Activated naive CD8-positive, alpha-beta T cell treated with anti-CD3 and anti-CD28 coated beads for 36 hours (primary cell): Measurements from ENCODE around the gene DHRSX. TPM values are rescaled to one million over a fixed set of nuclear protein-coding genes. Genes with fewer than 3 reads are reported as not detected.
"Not testable (repeated sequence)": the region's sequence is repeated elsewhere in the genome, so short reads cannot be mapped to it uniquely, and the experiment has no call there.

ENCODE experiments used
- DNase-seq: peaks from one replicate; pipeline ENCODE4 v3.0.0; 2021
- H3K27ac Mint-ChIP-seq: one replicate; pipeline ENCODE4 v1.8.0; 2022; ENCODE audit warnings: mild to moderate bottlenecking, moderate library complexity, mixed read lengths
- H3K27me3 Mint-ChIP-seq: one replicate; pipeline ENCODE4 v1.8.0; 2022; ENCODE audit warnings: mild to moderate bottlenecking, mixed read lengths
- H3K36me3 Mint-ChIP-seq: one replicate; pipeline ENCODE4 v1.8.0; 2021; ENCODE audit warnings: mild to moderate bottlenecking, mixed read lengths
- H3K4me1 Mint-ChIP-seq: one replicate; pipeline ENCODE4 v1.8.0; 2021; ENCODE audit warnings: mixed read lengths
- H3K4me3 Mint-ChIP-seq: one replicate; pipeline ENCODE4 v1.8.0; 2022; ENCODE audit warnings: mild to moderate bottlenecking, moderate library complexity, mixed read lengths
- H3K9me3 Mint-ChIP-seq: one replicate; pipeline ENCODE4 v1.8.0; 2022; ENCODE audit warnings: mixed read lengths
- total RNA-seq, 2 experiments: library from RNA; stranded (reverse); gene quantifications; one replicate each; pipeline ENCODE4 v1.2.3, GENCODE V29; 2021

The DHRSX gene
- total RNA-seq, 2 experiments from 2014 or later: 18.2 to 19.7 TPM

DNA sequence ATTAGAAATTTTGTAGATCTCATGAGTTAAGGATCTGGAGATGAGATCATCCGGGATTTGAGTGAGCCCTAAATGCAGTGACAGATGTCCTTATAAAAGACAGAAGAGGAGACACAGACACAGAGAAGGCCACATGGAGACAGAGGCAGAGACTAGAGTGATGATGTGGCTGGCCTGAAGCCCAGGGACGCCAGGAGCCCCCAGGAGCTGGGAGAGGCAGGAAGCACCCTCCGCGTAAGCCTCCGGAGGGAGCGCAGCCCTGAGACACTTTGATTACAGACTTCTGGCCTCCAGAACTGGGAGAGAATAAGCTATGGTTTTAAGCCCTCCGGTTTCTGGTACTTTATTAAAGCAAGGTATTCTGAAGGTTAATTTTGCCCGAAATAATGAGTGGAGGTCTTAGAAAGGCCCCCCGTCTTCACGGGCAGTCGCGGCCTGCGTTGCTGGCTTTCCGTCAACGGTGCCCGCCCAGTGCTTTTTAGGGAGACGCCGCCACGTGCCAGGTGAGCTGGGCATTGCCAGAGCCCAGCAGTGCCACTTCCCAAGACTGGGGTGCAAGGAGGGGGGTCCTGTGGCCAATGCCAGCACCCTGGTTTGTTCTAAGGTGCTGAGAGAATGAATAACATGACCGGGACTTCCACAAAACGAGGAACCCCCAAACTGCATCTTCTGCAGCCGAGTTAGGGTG is 8.1 kb downstream of the DHRSX start:
- no peak overlapping the region for H3K27ac Mint-ChIP-seq
- peaks cover 20% of the 10 kb centered on the region for H3K36me3 Mint-ChIP-seq
- H3K9me3 Mint-ChIP-seq: no peaks in the 10 kb centered on the region
- peaks cover 4% of the 10 kb centered on the region for H3K4me1 Mint-ChIP-seq
- H3K4me3 Mint-ChIP-seq: no peak overlapping the region
- DNase-seq: no peak
- no peaks in the 10 kb centered on the region for H3K27me3 Mint-ChIP-seq

DNA sequence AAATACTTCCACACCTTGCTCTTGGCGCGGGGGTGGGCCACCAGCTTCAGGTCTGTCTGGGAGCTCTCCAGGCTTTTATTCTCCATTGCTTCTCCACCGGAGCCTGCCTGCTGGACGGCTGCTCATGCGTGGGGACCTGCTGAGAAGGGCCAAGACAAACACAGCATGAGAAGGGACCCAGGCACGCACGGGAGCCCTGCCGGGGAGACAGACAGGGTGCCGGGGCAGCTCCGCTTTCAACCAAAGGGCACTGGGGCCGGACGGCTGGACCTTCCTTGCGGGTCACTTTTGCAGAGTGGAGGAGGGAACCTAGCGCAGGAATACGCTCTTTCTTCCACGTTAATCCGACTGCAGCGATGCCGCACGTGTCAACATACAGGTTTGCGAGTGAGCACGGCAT is 10.1 kb downstream of the DHRSX start:
- H3K9me3 Mint-ChIP-seq: no peaks in the 10 kb centered on the region
- no peaks in the 10 kb centered on the region for H3K4me1 Mint-ChIP-seq
- H3K27me3 Mint-ChIP-seq: no peaks in the 10 kb centered on the region
- no peak overlapping the region for H3K27ac Mint-ChIP-seq
- DNase-seq: no peak
- H3K36me3 Mint-ChIP-seq: peaks cover 20% of the 10 kb centered on the region
- no peak overlapping the region for H3K4me3 Mint-ChIP-seq

DNA sequence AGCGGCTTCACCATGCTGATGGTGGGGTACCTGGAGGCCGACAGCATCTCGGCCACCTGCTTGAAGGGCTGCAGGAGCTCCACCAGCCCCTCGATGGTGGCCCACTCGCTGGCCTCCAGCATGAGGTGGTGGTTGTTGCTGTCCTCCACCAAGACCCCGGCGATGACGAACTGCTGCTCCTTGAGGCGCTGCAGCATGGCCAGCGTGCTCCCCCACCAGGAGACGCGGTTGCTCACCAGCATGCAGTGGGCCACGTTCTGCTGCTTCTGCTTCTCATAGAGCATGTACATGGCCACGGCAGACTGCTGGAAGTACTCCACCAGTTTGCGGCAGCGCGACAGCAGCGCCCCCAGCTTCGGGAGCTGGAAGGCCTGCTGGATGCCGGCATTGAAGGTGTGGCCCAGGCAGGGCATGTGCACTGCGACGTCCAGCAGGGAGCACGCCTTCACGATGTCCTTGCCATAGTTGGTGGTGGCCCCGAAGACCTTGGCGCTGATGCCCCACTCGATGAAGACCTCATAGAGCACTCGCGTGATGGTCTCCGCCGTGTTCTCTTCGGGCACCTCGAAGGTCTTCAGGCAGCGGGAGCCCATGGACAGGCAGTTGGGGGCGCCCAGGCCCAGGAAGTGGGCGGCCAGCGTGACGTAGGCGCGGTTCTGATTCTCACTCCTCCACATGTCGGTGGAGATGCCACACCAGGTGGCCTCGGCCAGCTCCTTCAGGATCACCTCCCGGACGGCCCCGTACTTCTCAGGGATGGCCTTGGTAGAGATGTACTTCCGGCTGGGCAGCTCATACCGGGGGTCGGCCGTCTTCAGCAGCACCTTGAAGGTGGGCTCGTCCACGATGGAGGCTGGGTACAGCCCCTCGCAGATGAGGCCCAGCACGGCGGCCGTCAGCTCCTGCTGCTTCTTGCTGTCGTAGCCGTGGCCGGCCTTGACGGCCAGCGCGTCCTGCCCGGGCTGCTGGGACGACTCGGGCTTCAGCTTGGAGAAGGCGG is 11.0 kb downstream of the DHRSX start:
- DNase-seq: no peak
- Mint-ChIP-seq H3K9me3 (no peaks in the 10 kb centered on the region), H3K4me3 (no peak overlapping the region), H3K27me3 (no peaks in the 10 kb centered on the region), H3K27ac (no peak overlapping the region), H3K4me1 (no peaks in the 10 kb centered on the region), H3K36me3 (peaks cover 20% of the 10 kb centered on the region)

DNA sequence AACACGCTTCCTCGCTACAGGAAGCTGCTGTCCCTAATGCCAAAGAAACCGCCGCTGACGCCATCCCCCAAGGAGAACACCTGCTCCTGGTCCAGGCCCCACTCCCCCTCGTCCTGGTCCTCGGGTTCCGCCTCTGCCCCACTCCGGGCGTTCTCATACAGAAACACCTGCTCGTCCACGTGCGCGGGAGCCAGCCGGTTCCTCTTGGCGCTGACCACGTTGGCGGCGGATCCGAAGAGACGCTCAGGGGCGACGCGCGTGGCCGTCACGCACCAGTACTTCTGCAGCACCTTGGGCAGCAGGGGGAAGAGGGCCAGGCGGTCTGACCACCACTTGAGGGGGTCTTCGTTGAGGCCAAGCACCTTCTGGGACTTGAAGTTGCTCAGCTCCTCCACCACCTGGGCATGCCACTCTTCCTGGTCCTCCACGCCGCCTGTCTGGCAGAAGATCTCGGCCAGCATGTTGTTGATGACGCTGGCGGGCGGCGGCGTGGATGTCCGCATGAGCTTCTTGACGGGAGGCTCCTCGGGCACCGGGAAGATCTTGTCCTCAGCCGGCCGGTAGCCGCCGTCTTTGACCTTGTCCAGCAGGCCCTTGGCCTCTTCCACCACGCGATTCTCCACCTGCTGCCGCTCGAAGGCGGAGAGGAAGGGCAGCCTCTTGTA is 12.0 kb downstream of the DHRSX start:
- no peaks in the 10 kb centered on the region for H3K27me3 Mint-ChIP-seq
- peaks cover 20% of the 10 kb centered on the region for H3K36me3 Mint-ChIP-seq
- DNase-seq: no peak
- H3K4me1 Mint-ChIP-seq: no peaks in the 10 kb centered on the region
- no peaks in the 10 kb centered on the region for H3K9me3 Mint-ChIP-seq
- H3K27ac Mint-ChIP-seq: no peak overlapping the region
- H3K4me3 Mint-ChIP-seq: no peak overlapping the region

DNA sequence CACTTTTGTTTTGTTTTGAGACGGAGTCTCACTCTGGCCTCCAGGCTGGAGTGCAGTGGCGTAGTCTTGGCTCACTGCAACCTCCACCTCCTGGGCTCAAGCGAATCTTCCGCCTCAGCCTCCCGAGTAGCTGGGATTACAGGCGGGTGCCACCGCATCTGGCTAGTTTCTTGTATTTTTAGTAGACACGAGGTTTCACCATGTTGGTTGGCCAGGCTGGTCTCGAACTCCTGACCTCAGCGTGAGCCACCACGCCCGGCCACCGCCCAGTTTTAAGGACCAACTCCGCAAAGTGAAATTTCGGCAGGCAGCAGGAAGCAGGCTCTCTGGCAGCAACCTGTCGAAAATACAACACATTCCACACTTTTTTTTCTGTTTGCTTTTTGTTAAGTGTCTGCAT is 13.4 kb downstream of the DHRSX start:
- no peaks in the 10 kb centered on the region for H3K4me1 Mint-ChIP-seq
- H3K27me3 Mint-ChIP-seq: no peaks in the 10 kb centered on the region
- H3K27ac Mint-ChIP-seq: no peak overlapping the region
- peaks cover 22% of the 10 kb centered on the region for H3K36me3 Mint-ChIP-seq
- DNase-seq: no peak
- no peaks in the 10 kb centered on the region for H3K9me3 Mint-ChIP-seq
- H3K4me3 Mint-ChIP-seq: no peak overlapping the region

DNA sequence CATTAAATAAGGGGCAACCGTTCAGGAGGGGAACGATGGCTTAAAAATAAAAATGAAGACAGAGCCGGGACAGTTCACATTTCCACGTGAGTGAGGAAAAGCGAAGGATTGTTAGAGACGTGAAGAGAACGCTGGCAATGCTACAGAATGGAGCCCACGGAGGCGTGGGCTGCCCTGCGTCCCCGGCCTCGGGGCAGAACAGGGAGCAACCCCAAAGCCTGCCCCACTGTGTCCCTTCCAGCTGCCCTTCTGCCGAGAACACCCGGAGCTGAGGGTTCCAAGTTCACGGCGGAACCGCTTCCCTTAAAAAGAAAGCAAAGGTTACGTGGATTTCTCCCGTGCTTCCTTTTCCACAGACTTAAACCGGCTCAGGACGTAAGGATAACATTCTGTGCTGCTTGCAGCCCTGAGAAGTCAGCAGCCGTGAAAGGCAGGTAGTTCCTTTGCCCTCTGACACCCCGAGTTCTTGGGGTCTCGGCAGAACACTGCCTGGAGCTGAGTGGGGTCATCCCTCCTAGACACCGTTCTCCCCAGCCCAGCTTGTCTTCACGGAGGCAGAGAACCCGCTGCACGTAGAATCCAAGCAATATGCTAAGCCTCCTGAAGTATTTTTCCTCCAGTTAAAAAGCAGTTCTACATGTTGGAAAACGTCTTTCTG is 14.2 kb downstream of the DHRSX start:
- no peaks in the 10 kb centered on the region for H3K27me3 Mint-ChIP-seq
- H3K4me3 Mint-ChIP-seq: no peak overlapping the region
- no peak overlapping the region for H3K27ac Mint-ChIP-seq
- DNase-seq: no peak
- H3K9me3 Mint-ChIP-seq: no peaks in the 10 kb centered on the region
- H3K4me1 Mint-ChIP-seq: no peaks in the 10 kb centered on the region
- peaks cover 22% of the 10 kb centered on the region for H3K36me3 Mint-ChIP-seq

DNA sequence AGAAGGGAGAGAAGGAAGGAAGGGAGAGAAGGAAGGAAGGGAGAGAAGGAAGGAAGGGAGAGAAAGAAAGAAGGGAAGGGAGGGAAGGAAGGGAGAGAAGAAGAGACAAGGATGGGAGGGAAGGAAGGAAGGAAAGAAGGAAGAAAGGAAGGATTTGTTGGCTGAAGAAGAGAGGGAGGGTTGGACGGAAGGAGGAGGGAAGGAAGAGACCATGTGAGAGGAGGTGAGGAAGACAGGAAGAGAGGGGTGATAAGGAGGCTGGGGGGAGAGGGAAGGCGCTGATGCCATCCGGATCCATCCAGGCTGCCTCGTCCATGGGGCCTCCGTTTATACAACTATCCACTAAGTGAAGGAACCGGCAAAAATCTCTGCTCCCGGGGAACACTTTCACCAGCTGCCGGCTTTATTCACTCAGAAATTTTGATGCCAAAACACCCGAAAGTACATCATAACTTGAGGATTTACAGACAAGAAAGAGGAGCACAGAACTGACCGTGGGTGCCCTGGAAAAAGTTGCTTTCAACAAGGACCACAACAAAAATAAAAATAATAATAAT is 14.9 kb downstream of the DHRSX start:
- no peak for DNase-seq
- Mint-ChIP-seq H3K27me3 (no peaks in the 10 kb centered on the region), H3K9me3 (no peaks in the 10 kb centered on the region), H3K4me3 (no peak overlapping the region), H3K4me1 (no peaks in the 10 kb centered on the region), H3K27ac (no peak overlapping the region), H3K36me3 (peaks cover 18% of the 10 kb centered on the region)

DNA sequence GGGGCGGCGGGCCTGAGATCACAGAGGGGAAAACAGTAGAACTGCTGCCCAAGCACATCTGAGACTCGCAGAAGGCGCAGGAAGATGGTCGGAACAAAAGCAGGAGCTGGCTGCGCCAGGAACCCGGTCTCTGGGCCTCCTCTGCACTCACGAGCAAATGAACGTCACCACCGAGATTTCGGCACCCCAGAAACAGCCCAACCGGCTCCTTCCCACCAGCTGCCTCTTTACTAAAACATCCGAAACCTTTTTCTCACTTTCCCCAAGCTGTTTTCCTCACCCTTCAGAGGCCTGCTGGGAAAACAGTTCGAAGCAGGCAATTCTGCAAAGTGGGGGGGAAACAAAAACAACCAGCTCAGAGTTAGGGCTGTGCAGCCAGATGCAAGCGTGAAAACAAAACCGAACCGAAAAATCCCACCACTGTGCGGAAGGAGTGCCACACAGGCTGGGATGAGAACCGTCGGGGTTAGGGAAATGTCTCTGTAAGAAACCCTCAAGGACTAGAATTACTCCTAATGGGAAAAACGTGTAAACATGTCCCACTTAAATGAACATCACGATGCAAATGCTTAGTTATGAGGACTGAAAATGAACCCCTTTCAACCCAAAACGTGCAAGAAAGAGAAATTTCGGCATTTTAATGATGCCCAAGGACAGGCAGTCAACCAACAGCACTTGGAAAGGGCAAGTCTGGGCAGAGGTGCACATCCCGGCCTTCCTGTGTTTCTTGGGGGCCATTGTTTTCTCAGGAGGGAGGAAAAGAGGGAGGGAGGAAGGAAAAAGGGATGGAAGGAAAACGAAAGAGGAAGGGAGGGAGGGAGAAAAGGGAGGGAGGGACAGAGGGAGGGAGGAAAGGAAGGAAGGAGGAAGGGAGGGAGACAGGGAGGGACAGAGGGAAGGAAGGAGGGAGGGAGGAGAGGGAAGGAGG is 15.8 kb downstream of the DHRSX start:
- Mint-ChIP-seq H3K9me3 (peaks cover 3% of the 10 kb centered on the region), H3K4me3 (no peak overlapping the region), H3K27ac (no peak overlapping the region), H3K27me3 (no peaks in the 10 kb centered on the region), H3K4me1 (no peaks in the 10 kb centered on the region), H3K36me3 (peaks cover 15% of the 10 kb centered on the region)
- no peak for DNase-seq

DNA sequence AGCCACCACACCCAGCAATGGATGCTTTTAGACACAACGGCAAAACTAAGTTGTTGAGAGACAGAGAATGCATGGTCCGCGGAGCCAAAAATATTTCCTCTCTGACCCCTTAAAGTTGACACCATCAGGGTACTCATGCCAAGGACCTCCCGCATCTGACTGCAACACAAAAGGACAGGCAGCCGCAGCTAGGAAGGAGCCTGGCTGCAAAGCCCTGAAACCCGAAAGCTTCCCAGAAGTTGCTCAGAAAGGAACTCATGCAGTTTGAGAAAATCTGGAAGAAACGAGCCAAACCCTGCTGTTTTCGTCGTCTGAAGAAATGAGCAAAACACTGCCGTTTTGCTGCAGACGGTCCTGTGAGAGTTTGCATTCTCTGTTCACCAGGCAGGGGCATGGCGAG is 16.5 kb downstream of the DHRSX start:
- DNase-seq: no peak
- Mint-ChIP-seq H3K9me3 (peaks cover 6% of the 10 kb centered on the region), H3K27me3 (no peaks in the 10 kb centered on the region), H3K27ac (no peak overlapping the region), H3K4me1 (no peaks in the 10 kb centered on the region), H3K36me3 (peaks cover 19% of the 10 kb centered on the region), H3K4me3 (no peak overlapping the region)

DNA sequence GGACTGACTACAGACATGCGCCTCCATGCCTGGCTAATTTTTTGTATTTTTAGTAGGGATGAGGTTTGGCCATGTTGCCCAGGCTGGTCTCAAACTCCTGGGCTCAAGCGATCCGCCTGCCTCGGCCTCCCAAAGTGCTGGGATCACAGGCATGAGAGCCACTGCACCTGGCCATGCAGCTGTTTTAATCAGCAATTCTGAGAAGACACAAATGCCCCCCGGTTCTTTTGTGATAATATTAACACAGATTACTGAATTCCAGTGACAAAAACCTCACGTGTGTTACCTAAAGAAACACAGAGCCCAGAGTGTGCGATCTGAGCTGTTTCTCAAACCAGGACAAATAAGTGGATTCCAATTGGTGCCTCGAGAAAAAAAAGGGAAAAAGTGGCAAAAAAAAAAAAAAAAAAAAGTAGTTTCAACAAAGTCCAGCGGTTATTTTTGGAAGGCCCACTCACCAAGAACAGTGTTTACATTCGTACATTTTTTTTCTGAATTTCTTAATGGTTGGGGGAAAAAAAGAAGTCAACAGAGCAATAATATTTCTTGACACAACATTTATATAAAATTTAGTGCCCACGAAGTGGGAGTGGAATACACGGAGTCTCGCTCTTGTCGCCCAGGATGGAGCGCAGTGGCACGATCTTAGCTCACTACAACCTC is 17.2 kb downstream of the DHRSX start:
- no peak overlapping the region for H3K4me3 Mint-ChIP-seq
- no peaks in the 10 kb centered on the region for H3K4me1 Mint-ChIP-seq
- peaks cover 6% of the 10 kb centered on the region for H3K9me3 Mint-ChIP-seq
- no peaks in the 10 kb centered on the region for H3K27me3 Mint-ChIP-seq
- DNase-seq: no peak
- H3K27ac Mint-ChIP-seq: no peak overlapping the region
- peaks cover 15% of the 10 kb centered on the region for H3K36me3 Mint-ChIP-seq

DNA sequence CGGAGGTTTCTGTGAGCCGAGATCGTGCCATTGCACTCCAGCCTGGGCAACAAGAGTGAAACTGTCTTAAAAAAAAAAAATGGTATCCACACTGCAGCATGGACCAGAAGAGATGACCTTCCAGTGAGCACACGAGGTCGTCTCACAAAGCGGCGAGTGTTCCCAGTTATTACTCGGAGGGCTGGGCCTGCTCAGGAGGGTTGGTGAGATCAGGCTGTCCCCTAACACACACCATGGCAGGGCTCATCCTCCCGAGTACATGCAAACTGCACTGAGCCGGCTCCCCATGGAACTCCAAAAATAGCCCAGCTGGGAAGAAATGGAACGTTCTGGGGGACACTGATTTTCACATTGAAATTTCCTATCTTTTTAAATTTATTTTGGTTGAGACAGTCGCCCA is 19.2 kb downstream of the DHRSX start:
- H3K4me3 Mint-ChIP-seq, H3K27ac Mint-ChIP-seq, H3K27me3 Mint-ChIP-seq, H3K4me1 Mint-ChIP-seq, H3K9me3 Mint-ChIP-seq, DNase-seq: not testable (repeated sequence)
- peaks cover 12% of the 10 kb centered on the region for H3K36me3 Mint-ChIP-seq

DNA sequence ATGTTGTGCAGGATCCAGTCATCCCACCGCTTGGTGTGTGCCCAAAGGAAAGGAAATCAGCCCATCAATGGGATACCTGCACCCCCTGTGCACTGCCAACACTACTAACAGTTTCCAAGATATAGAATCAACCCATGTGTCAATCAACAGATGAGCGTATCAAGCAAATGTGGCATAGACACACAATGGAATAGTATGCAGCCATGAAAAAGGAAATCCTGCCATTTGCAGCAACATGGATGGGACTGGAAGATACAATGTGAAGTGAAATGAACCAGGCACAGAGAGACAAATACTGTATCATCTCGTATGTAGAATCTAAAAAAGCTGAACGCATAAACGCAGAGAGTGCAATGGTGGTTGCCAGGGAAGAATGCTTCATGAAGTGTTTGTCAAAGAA is 20.8 kb downstream of the DHRSX start:
- not testable (repeated sequence) for H3K4me3 Mint-ChIP-seq, DNase-seq, H3K27me3 Mint-ChIP-seq, H3K4me1 Mint-ChIP-seq, H3K27ac Mint-ChIP-seq, H3K9me3 Mint-ChIP-seq
- peaks cover 18% of the 10 kb centered on the region for H3K36me3 Mint-ChIP-seq

DNA sequence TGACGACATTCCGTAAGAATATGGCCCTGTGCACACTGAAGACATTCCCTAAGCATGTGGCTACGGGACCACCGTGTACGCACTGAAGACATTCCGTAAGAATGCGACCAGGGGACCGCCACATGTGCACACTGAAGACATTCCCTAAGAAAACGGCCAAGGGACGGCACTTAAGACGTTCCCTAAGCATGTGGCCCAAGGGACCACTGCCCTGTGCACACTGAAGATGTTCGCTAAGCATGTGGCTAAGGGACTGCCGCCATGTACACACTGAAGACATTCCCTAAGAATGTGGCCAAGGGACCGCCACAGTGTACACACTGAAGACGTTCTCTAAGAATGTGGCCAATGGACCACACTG is 21.4 kb downstream of the DHRSX start:
- H3K4me3 Mint-ChIP-seq: no peak overlapping the region
- H3K27me3 Mint-ChIP-seq: no peaks in the 10 kb centered on the region

More for the DNA sequence above, 21.4 kb downstream of the DHRSX start:
- H3K4me1 Mint-ChIP-seq: no peaks in the 10 kb centered on the region
- H3K27ac Mint-ChIP-seq: no peak overlapping the region
- peaks cover 18% of the 10 kb centered on the region for H3K36me3 Mint-ChIP-seq
- DNase-seq: no peak
- H3K9me3 Mint-ChIP-seq: peaks cover 6% of the 10 kb centered on the region
